ENCODE results near the gene RPRM.
"Not testable (repeated sequence)": the region's sequence is repeated elsewhere in the genome, so short reads cannot be mapped to it uniquely, and the experiment has no call there.

RPRM gene

DNA sequence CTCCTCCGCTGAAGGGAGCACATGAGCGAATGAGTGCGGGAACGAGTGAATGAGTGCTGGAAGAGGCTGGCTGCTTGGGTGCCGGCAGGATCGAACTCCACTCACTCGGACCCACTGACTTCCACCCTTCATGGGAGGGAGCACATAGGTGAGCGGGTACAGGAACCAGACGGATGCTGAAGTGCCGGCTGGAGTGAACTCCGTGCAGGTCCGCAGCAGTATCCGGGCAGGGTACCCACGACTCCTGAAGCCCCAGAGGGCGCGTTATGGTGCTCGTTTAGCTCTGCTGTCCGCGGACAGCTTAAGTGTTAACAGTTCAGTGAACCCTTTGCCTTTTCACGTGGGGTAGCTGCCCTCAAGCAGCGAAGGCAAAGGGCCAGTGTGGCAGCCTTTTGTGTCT, 23.2 kb downstream of the RPRM start:
- no peak for DNase-seq

DNA sequence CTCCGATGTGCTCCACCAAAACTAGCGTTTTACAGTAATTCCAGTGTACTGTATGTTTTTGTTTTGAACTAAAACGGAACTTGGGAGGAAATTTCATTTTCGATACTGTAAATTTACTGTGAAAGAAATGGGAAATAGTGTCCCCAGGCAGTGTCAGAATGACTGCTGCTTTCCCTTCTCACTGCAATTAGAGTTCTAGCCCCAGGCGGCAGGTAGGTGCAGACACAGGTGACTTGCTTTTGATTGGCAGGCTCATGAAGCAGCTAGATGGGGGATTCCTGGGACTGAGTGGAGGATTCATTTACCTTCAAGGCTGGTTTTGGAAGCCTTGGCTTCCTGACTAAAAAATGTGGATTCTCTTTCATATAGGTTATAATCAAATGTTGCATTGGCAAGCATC, 27.0 kb downstream of the RPRM start:
- DNase-seq, result no peak

DNA sequence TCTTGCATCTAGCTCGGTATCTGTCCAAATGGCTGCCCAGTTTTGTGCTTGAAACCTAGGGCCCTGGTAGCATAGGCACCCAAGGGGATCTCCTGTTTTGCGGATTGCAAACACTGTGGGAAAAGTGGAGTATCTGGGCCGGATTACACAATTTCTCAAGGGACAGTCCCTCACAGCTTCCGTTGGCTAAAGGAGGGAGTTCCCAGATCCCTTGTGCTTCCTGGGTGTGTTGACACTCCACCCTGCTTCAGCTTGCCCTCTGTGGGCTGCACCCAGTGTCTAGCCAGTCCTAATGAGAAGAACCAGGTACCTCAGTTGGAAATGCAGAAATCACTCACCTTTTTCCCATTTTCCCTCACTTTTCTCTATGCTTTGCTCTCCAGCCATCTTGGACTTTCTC, 35.5 kb downstream of the RPRM start:
- no peak for DNase-seq

DNA sequence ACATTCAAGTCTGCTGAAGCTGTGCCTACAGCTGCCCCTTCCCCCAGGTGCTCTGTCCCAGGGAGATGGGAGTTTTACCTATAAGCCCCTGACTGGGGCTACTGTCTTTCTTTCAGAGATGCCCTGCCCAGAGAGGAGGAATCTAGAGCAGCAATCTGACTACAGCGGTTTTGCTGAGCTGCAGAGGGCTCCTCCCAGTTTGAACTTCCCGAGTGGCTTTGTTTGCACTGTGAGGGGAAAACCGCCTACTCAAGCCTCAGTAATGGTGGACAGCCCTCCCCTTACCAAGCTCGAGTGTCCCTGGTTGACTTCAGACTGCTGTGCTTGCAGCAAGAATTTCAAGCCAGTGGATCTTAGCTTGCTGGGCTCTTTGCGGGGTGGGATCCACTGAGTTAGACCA, 35.9 kb downstream of the RPRM start:
- DNase-seq, result not testable (repeated sequence)

DNA sequence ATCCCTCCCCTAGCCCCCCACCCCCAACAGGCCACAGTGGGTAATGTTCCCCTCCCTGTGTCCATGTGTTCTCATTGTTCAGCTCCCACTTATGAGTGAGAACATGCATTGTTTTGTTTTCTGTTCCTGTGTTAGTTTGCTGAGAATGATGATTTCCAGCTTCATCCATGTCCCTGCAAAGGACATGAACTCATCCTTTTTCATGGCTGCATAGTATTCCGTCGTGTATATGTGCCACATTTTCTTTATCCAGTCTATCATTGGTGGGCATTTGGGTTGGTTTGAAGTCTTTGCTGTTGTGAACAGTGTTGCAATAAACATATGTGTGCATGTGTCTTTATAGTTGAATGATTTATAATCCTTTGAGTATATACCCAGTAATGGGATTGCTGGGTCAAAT, 38.5 kb downstream of the RPRM start:
- not testable (repeated sequence) for DNase-seq

DNA sequence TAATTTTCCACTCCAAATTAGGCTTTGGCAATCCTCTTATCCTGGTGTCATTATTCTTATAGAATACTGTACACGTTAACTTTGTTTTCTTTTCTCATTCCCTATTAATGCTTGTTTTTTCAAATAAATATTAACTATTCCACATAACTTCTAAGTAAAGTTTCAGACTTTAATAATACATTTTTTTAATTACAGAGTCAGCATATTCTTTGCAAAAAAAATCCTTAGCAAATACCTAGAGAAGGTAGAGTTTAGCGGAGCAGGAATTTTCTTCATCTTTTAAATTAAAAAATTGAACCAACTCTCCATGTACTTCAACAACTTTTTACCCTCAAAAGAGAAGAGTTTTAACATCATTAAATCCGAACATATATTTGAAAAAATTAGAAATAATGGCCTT, 45.2 kb downstream of the RPRM start:
- DNase-seq, result no peak

DNA sequence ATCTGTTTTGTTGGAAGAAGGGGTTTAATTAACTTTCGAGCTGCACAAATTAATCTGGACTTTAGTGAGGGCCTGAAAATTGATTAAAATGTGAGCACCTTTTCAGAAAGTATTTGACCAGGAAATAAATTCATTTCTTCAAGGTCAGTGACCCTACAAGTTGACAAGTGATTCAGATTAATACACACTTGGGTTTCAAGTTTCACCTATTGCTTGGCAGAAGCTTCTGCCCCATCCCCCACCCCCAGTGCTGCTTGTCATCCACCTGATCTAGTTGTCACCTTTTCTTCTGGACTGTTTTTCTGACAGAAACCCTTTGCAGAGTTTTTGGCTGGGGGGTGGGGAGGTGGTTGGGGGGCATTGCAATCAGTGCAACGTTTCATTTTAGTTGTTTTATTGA, 46.2 kb downstream of the RPRM start:
- no peak for DNase-seq

DNA sequence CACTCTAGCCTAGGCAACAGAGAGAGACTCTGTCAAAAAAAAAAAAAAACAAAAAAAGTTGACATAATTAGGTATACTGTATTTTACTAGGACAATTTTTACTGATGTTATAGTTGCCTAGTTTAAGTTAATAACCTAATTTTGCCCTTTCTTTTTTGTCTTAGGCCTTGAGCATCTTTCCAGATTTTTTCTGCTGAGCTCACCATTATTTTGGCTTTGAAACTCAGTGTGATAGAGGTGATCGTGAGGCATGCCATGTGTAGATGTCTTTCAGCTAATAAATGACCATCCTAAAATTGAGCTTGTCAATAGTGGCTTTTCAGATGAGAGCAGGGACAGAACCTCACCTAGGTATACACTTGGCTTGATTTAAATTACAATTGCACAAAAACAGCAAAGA, 47.4 kb downstream of the RPRM start:
- no peak for DNase-seq

Data from fibroblast of skin of right quadriceps (primary cell).